ENCODE results near the gene VMAC. TPM values are rescaled to one million over a fixed set of nuclear protein-coding genes. Genes with fewer than 3 reads are reported as not detected.

The VMAC gene
- total and polyA plus RNA-seq, 2 of the 8 experiments (the other 6 are each of a cell fraction or from before 2014, with no cell fraction given) = 1.3 to 2.2 TPM

DNA sequence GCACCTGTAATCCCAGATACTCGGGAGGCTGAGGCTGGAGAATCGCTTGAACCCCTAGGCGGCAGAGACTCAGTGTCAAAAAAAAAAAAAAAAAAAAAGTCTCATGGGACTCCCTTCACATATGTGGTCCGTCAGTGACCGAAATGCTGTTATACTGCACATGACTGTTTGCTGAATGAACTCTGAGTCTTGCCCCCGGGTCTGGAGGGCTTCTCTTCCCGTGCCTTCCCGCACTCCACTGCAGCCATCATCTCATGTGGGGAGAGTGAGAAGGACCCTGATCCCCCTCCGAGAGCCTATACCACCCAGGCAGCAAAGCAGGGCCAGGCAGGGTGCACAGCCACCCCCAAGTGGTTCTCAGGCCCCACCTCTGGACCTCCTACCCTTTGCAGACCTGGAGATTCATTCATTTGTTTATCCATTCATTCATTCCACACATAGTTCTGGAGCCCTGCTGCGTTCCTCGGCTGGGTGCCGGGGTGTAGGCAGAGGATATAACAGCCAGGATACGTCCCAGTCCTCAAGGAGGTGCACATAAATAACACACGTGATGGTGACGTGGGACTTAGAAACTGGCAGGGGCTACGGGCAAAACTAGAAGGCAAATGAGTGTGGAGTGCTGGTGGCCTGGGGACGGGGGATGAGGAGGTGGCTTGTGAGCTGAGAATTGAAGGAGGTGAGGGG is 15.2 kb upstream of the VMAC start (continued):
- TF ChIP-seq TEAD4 (IDR thresholded peaks at IDR 0.05; ENCODE audit: low read depth, low read length) (no peak), CBX5 (IDR thresholded peaks at IDR 0.05; ENCODE audit: low read depth, low read length) (no peak), RAD21 (IDR thresholded peaks at IDR 0.05 in 1 of 2, conservative IDR thresholded peaks at IDR 0.05 in 1 of 2; ENCODE audit: low read depth in 2 of 2, low read length in 2 of 2) (no peak), BRCA1 (IDR thresholded peaks at IDR 0.05; ENCODE audit: low read depth, low read length) (no peak), BCL11A (IDR thresholded peaks at IDR 0.05; ENCODE audit: low read depth in 2 of 2, low read length in 2 of 2) (no peak), ZNF274 (IDR thresholded peaks at IDR 0.05; ENCODE audit: borderline replicate concordance, extremely low read depth, low read length) (no peak)
